Gastrocnemius medialis (tissue), 4 donors: Measurements from ENCODE around the gene PTPRCAP. TPM values are rescaled to one million over a fixed set of nuclear protein-coding genes. Genes with fewer than 3 reads are reported as not detected.

Experiments used
- ATAC-seq, 2 donors: fragments of 150-250 bp; one replicate each; pipeline ENCODE4 v1.9.1; 2016
- DNase-seq, 2 donors: peaks; one replicate each; pipeline ENCODE4 v3.0.0-alpha.2; 2019
- H3K27ac ChIP-seq, 4 donors: fragments of 200-600 bp; sonication (generic); 1 replicate in 1 of 4; 2 replicates in 3 of 4; pipeline ENCODE4 v1.5.1; 2016 to 2018; ENCODE audit warnings: mild to moderate bottlenecking in 2 of 4, moderate library complexity in 1 of 4
- H3K27me3 ChIP-seq, 3 donors: fragments of 200-600 bp; sonication (generic) in 2 of 3; 1 replicate in 1 of 3; 2 replicates in 2 of 3; pipeline versions ENCODE4 v1.5.1 to v1.6.0; 2016 to 2019; ENCODE audit warnings: mild to moderate bottlenecking in 1 of 3, moderate library complexity in 1 of 3
- H3K36me3 ChIP-seq, 2 donors: fragments of 200-600 bp; sonication (generic) in 1 of 2; one replicate each; pipeline ENCODE4 v1.5.1; 2017 to 2018
- H3K4me1 ChIP-seq, 2 donors: fragments of 200-600 bp; sonication (generic) in 1 of 2; one replicate each; pipeline ENCODE4 v1.5.1; 2016 to 2017; ENCODE audit warnings: mild to moderate bottlenecking in 2 of 2
- H3K4me3 ChIP-seq, 4 donors: fragments of 200-600 bp; sonication (generic) in 3 of 4; 1 replicate in 1 of 4; 2 replicates in 3 of 4; pipeline ENCODE4 v1.5.1; 2016 to 2019; ENCODE audit warnings: mild to moderate bottlenecking in 2 of 4
- H3K9me3 ChIP-seq, 3 donors: fragments of 200-600 bp; sonication (generic) in 2 of 3; 1 replicate in 1 of 3; 2 replicates in 2 of 3; pipeline ENCODE4 v1.5.1; 2016 to 2019
- CTCF ChIP-seq, 5 experiments: fragments of 450-650 bp in 3 of 5; fragments of 200-600 bp in 2 of 5; sonication (generic) in 2 of 5; IDR thresholded peaks in 4 of 5; conservative IDR thresholded peaks in 1 of 5; 1 replicate in 4 of 5; 2 replicates in 1 of 5; pipeline ENCODE4 v1.5.1; 2016 to 2019; ENCODE audit warnings: antibody characterized with exemption in 5 of 5, mild to moderate bottlenecking in 3 of 5, moderate library complexity in 3 of 5
- POLR2A ChIP-seq, 2 donors: fragments of 450-650 bp; IDR thresholded peaks; one replicate each; pipeline ENCODE4 v1.6.1; 2017; ENCODE audit warnings: antibody characterized with exemption in 2 of 2, mild to moderate bottlenecking in 2 of 2, moderate library complexity in 2 of 2
- in situ Hi-C, 4 donors: fragments of 200-750 bp; cut with MboI; loops; one replicate each; pipeline versions ENCODE4 v1.15.0 to v1.8.0; 2017; ENCODE audit warnings: low sequenced_read_pairs in 4 of 4
- intact Hi-C: fragments of 100-400 bp; cut with DNase I; formaldehyde crosslinking; loops from one replicate; pipeline ENCODE4 v1.15.1; 2023; ENCODE audit warnings: low total_unique reads
- total RNA-seq, 4 donors: library from RNA; depleted of rRNA; stranded (reverse); fragments of >200 nt; gene quantifications; one replicate each; pipeline versions ENCODE4 v1.1.0 to v1.2.3, GENCODE V29; 2016

The PTPRCAP gene
- total RNA-seq, 4 donors from 2014 or later = 0.47 to 1.5 (median 1.3) TPM

- in situ Hi-C loops = no loop called here
- no peak for DNase-seq
- intact Hi-C loops = no loop called here
Observed at GRCh38 chr11:67457453-67457852, 20.0 kb upstream of the PTPRCAP start.

DNA sequence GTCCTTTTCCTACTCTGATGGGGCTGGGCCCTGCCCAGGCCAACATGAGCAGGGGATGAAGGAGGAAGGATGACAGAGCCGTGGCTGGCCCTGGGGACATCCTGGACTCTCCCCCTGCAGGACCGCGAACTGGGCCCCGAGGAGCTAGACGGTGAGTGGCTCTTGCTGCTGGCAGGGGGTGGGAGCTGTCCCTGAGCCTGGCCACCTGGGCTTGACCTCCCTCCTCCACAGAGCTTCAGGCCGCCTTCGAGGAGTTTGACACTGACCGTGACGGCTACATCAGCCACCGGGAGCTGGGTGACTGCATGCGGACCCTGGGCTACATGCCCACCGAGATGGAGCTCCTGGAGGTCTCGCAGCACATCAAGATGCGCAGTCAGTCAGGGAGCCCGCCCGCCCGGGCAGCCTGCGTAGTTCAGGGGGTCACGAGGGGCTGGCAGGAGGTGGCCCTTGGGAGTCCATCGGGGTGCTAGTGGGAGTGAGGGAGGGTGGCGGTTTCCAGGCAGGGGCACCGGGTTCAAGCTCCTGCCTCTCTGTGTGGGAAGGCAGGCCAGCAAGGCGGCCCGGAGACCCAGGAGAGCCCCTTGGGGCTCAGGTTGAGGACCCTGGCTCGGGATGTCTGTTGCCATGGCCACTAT, 18.7 kb upstream of the PTPRCAP start:
- TF ChIP-seq POLR2A (IDR thresholded peaks at IDR 0.05) (no peak), CTCF (IDR thresholded peaks at IDR 0.05 in 4 of 5, conservative IDR thresholded peaks at IDR 0.05 in 1 of 5) (no peak)
- no peak overlapping the region for H3K27ac ChIP-seq
- intact Hi-C loops (no loop called here), in situ Hi-C loops (no loop called here)
- no peaks in the 10 kb centered on the region for H3K36me3 ChIP-seq
- ATAC-seq = no peak
- no peaks in the 10 kb centered on the region for H3K9me3 ChIP-seq
- H3K4me1 ChIP-seq = peaks cover 0 to 12% of the 10 kb centered on the region in 2 donors
- no peak for DNase-seq
- no peaks in the 10 kb centered on the region for H3K27me3 ChIP-seq
- H3K4me3 ChIP-seq = no peak overlapping the region

More at GRCh38 chr11:67457453-67457852, 20.0 kb upstream of the PTPRCAP start:
- no peaks in the 10 kb centered on the region for H3K9me3 ChIP-seq
- TF ChIP-seq POLR2A (IDR thresholded peaks at IDR 0.05) (no peak), CTCF (IDR thresholded peaks at IDR 0.05 in 4 of 5, conservative IDR thresholded peaks at IDR 0.05 in 1 of 5) (no peak)
- no peak overlapping the region for H3K4me3 ChIP-seq
- no peak for ATAC-seq
- peaks cover 0 to 7% of the 10 kb centered on the region in 2 donors for H3K4me1 ChIP-seq
- H3K36me3 ChIP-seq = no peaks in the 10 kb centered on the region
- H3K27ac ChIP-seq = no peak overlapping the region
- H3K27me3 ChIP-seq = no peaks in the 10 kb centered on the region

DNA sequence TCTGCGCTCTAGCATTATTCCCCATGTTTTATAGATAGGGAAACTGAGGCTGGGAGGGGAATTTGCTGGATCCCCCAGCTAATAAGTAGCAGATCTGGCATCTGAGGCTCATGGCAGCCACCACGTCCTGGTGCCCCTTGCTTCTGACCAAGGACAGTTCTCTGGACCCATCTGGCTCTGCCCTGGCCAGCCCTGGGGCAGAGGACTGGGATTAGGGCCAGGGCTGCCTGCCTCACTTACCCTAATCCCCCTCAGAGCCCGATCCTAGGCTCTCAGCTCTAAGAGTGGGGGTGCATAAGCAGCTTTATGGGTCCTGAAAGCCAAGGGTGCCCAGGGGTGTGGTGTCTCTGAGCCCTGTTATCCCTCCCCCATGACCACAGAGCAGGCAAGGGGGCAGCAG, 17.6 kb upstream of the PTPRCAP start, which contains the start of gene CABP4:
CABP4 (plus strand) TSS at position 301 of the 400 bp plus-strand sequence; CDS start at position 371, 70 bp downstream.
- peaks cover 0 to 12% of the 10 kb centered on the region in 2 donors for H3K4me1 ChIP-seq
- in situ Hi-C loops (no loop called here), intact Hi-C loops (no loop called here)
- no peak for ATAC-seq
- no peaks in the 10 kb centered on the region for H3K36me3 ChIP-seq
- no peak within 1 kb of the TSS for H3K4me3 ChIP-seq
- no peaks in the 10 kb centered on the region for H3K9me3 ChIP-seq
- DNase-seq = no peak
- no peaks in the 10 kb centered on the region for H3K27me3 ChIP-seq
- TF ChIP-seq POLR2A (IDR thresholded peaks at IDR 0.05) (no peak), CTCF (IDR thresholded peaks at IDR 0.05 in 4 of 5, conservative IDR thresholded peaks at IDR 0.05 in 1 of 5) (no peak)
- no peak within 1 kb of the TSS for H3K27ac ChIP-seq

GRCh38 chr11:67453816-67454732, 16.6 kb upstream of the PTPRCAP start:
- in situ Hi-C loops = no loop called here
- H3K4me3 ChIP-seq = no peak overlapping the region
- intact Hi-C loops = no loop called here
- no peaks in the 10 kb centered on the region for H3K27me3 ChIP-seq
- H3K4me1 ChIP-seq = peaks cover 0 to 12% of the 10 kb centered on the region in 2 donors
- no peak for DNase-seq
- TF ChIP-seq POLR2A (IDR thresholded peaks at IDR 0.05) (no peak), CTCF (IDR thresholded peaks at IDR 0.05 in 4 of 5, conservative IDR thresholded peaks at IDR 0.05 in 1 of 5) (no peak)
- no peak overlapping the region for H3K27ac ChIP-seq
- H3K9me3 ChIP-seq = no peaks in the 10 kb centered on the region
- no peaks in the 10 kb centered on the region for H3K36me3 ChIP-seq
- no peak for ATAC-seq
